Measurements from ENCODE around the gene THADA. TPM values are rescaled to one million over a fixed set of nuclear protein-coding genes. Genes with fewer than 3 reads are reported as not detected.

THADA gene
- total RNA-seq, 2 donors from 2014 or later: 41.1 to 54.3 TPM

DNA sequence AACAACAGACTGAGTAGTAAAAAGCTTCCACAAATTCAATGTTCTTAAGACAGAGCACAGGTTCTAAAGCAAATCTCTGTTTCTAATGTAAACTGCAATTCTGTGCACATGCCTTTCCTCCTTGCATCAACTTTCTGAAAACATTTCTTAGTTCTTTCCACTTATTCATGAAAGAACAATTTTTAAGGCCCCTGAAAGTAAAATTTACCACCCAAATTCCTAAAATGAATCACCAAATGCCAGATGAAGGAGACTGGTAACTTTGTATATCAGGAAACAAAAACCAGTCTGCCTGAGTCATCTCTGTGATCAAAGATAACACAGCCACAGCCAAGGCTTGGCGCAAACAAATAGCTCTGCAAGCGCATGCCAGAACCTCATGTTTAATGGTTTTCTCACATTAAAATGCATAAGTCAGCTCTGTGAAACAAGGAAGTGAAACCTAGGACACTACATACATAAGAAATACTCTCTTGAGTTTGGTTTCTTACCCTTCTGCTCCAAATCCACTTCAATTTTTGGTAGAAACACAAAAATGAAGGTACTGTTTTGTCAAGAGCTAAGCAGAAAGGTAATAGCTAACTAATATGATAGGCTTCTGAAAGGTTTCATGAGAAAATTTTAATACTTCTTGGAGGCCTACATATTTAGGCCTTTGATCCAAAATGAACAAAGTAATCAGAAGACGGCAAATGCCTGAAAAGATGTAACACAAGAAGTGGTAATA is 169.4 kb downstream of the THADA start:
- intact Hi-C loops (cut with DNase I): no loop called here

DNA sequence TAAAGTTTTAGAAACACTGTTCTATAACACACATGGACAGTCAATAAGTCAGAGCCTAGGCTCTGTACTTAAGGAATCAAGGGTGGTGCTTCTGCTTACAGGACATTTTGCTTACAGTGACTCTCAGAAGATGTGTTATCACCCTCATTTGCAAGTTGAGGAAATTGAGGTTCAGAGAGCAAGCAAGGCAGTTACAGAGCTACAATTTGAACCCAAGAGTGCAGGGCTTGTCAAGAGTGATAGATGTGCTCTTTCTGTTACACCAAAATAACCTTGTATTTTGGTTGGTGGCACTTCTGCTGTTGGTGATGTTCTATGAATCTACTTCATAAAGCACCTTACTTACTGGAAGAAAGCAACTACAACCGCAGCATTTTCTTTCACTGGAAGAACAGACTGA is 170.2 kb downstream of the THADA start:
- no peak for TF ChIP-seq POLR2A (IDR thresholded peaks at IDR 0.05)
- no peak for TF ChIP-seq POLR2AphosphoS5 (IDR thresholded peaks at IDR 0.05)
- TF ChIP-seq, protein P1, sequence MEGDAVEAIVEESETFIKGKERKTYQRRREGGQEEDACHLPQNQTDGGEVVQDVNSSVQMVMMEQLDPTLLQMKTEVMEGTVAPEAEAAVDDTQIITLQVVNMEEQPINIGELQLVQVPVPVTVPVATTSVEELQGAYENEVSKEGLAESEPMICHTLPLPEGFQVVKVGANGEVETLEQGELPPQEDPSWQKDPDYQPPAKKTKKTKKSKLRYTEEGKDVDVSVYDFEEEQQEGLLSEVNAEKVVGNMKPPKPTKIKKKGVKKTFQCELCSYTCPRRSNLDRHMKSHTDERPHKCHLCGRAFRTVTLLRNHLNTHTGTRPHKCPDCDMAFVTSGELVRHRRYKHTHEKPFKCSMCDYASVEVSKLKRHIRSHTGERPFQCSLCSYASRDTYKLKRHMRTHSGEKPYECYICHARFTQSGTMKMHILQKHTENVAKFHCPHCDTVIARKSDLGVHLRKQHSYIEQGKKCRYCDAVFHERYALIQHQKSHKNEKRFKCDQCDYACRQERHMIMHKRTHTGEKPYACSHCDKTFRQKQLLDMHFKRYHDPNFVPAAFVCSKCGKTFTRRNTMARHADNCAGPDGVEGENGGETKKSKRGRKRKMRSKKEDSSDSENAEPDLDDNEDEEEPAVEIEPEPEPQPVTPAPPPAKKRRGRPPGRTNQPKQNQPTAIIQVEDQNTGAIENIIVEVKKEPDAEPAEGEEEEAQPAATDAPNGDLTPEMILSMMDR (IDR thresholded peaks at IDR 0.05): no peak
- H3K27ac ChIP-seq: peak overlapping the region; percentile 77

More for the DNA sequence above, 169.4 kb downstream of the THADA start:
- peak overlapping the region; percentile 77 for H3K27ac ChIP-seq
- H3K27me3 ChIP-seq (replicated peaks; ENCODE audit: insufficient read depth): no peaks in the 10 kb centered on the region
- no peak overlapping the region for H3K4me3 ChIP-seq
- H3K9me3 ChIP-seq: no peaks in the 10 kb centered on the region
- TF ChIP-seq POLR2AphosphoS5 (IDR thresholded peaks at IDR 0.05): peak; percentile 96
- no peak for TF ChIP-seq POLR2A (IDR thresholded peaks at IDR 0.05)
- TF ChIP-seq, protein P1 (IDR thresholded peaks at IDR 0.05): no peak
- DNase-seq (ENCODE audit: low spot score): peak; percentile 91
- 26% methylated on average over 3 of the region's 3 CpGs for WGBS
- no peaks in the 10 kb centered on the region for H3K36me3 ChIP-seq
- peaks cover 5% of the 10 kb centered on the region for H3K4me1 ChIP-seq (replicated peaks)

DNA sequence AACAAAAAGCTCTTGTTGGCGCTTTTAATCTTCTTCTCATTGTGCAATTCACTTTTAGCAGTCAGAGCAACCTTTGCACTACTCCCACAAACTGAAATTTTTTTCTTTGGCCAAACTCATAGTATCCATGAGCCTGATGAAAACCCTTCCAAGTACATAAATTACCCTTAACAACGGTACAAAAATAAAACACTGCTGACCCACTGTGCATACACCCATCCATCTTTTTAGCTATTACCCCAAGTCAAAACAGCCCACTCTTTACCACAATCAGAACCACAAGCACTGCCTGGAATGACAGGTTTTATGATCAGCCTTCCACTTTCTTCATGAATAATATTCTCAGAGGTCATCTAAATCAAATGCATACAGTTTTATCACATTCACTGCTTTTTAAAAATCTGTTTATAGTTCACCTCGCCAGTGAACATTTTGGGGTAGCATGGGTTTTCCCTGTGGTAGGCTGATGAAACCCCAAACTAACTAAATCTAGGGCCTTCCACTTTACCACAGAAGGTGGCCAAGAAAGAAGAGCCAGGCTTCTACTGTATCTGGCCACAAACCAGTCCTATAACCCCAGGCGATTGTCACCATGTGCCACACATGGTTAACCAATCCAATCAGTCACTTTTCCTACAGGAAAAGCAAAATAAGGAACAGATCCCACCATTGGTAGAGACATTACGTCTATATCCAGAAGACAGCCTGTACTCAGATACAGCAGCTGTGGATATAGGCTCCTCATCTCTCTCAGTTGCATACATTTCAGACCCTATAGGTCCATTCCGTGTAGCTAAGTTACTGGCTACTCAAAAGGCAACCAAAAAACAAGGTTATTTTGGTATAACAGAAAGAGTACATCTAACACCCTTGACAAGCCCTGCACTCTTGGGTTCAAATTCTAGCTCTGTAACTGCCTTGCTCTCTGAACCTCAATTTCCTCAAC is 171.3 kb downstream of the THADA start:
- 69% methylated on average over 6 of the region's 6 CpGs for WGBS
- DNase-seq (ENCODE audit: low spot score): no peak
- TF ChIP-seq POLR2A (IDR thresholded peaks at IDR 0.05) (no peak), POLR2AphosphoS5 (IDR thresholded peaks at IDR 0.05) (peak; percentile 20)
- TF ChIP-seq, protein P1 (IDR thresholded peaks at IDR 0.05): no peak
- H3K4me3 ChIP-seq: no peak overlapping the region
- intact Hi-C loops (cut with DNase I): no loop called here
- no peaks in the 10 kb centered on the region for H3K36me3 ChIP-seq
- H3K27ac ChIP-seq: peak overlapping the region; percentile 77
- H3K27me3 ChIP-seq (replicated peaks; ENCODE audit: insufficient read depth): no peaks in the 10 kb centered on the region
- H3K9me3 ChIP-seq: no peaks in the 10 kb centered on the region
- peaks cover 5% of the 10 kb centered on the region for H3K4me1 ChIP-seq (replicated peaks)

More for the DNA sequence above, 170.2 kb downstream of the THADA start:
- H3K4me1 ChIP-seq (replicated peaks): peaks cover 5% of the 10 kb centered on the region
- H3K27me3 ChIP-seq (replicated peaks; ENCODE audit: insufficient read depth): no peaks in the 10 kb centered on the region
- no peak for DNase-seq (ENCODE audit: low spot score)
- 93% methylated on average over 1 of the region's 1 CpG for WGBS
- H3K9me3 ChIP-seq: no peaks in the 10 kb centered on the region
- H3K36me3 ChIP-seq: no peaks in the 10 kb centered on the region
- intact Hi-C loops (cut with DNase I): no loop called here
- no peak overlapping the region for H3K4me3 ChIP-seq

DNA sequence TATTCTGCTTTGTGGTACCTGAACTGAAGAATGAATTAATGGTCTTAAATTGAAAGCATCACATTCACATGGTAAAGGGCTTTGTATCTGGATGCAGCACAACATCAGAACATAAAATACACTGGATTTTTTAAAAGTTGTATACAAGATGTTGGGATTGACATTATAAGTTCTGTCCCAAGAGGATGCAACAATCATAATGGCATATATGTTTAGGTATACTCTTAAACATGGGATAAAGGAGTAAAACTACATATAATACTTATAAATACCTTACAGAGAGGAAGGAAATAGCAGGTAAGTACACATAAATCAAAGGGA is 171.9 kb downstream of the THADA start:
- Histone ChIP-seq H3K27me3 (replicated peaks; ENCODE audit: insufficient read depth) (no peaks in the 10 kb centered on the region), H3K36me3 (no peaks in the 10 kb centered on the region), H3K9me3 (no peaks in the 10 kb centered on the region), H3K27ac (no peak overlapping the region), H3K4me3 (no peak overlapping the region), H3K4me1 (replicated peaks) (peaks cover 5% of the 10 kb centered on the region)
- no peak for TF ChIP-seq POLR2A (IDR thresholded peaks at IDR 0.05)
- no peak for TF ChIP-seq POLR2AphosphoS5 (IDR thresholded peaks at IDR 0.05)
- TF ChIP-seq, protein P1 (IDR thresholded peaks at IDR 0.05): no peak
- intact Hi-C loops (cut with DNase I): no loop called here
- no peak for DNase-seq (ENCODE audit: low spot score)
